GM12873 (cell line): ENCODE data around the gene UIMC1.

Experiments used
- CTCF ChIP-seq: IDR thresholded peaks from 2 replicates; pipeline ENCODE4 v1.5.1; 2012; ENCODE audit warnings: low read depth, mild to moderate bottlenecking, moderate library complexity, low read length, control low read depth; ENCODE audit not compliant: insufficient read depth; ENCODE audit errors: missing control alignments

UIMC1 gene

GRCh38 chr5:176947847-176948246 is 58.7 kb downstream of the UIMC1 start:
- TF ChIP-seq CTCF, result no peak

GRCh38 chr5:176944268-176944667 is 62.3 kb downstream of the UIMC1 start:
- no peak for TF ChIP-seq CTCF

GRCh38 chr5:176943816-176944215 is 62.8 kb downstream of the UIMC1 start:
- TF ChIP-seq CTCF, result no peak

- TF ChIP-seq CTCF, result no peak
These were observed 64.6 kb downstream of the UIMC1 start for GRCh38 chr5:176941951-176942350.

GRCh38 chr5:176938472-176938871 is 68.1 kb downstream of the UIMC1 start:
- no peak for TF ChIP-seq CTCF

GRCh38 chr5:176935017-176935416 is 71.6 kb downstream of the UIMC1 start:
- no peak for TF ChIP-seq CTCF

GRCh38 chr5:176934309-176934930 is 72.2 kb downstream of the UIMC1 start:
- TF ChIP-seq CTCF, result no peak
